ENCODE results near the gene DNMT3B.
A peak's percentile ranks its signal among the peaks of the same experiment; 100 is the strongest.

DNMT3B gene

GRCh38 chr20:32741151-32741550 is 21.0 kb upstream of the DNMT3B start:
- DNase-seq (ENCODE audit: low read depth): no peak
- H3K4me3 ChIP-seq (ENCODE audit: low read depth, low read length): no peak overlapping the region
- TF ChIP-seq, protein P1, sequence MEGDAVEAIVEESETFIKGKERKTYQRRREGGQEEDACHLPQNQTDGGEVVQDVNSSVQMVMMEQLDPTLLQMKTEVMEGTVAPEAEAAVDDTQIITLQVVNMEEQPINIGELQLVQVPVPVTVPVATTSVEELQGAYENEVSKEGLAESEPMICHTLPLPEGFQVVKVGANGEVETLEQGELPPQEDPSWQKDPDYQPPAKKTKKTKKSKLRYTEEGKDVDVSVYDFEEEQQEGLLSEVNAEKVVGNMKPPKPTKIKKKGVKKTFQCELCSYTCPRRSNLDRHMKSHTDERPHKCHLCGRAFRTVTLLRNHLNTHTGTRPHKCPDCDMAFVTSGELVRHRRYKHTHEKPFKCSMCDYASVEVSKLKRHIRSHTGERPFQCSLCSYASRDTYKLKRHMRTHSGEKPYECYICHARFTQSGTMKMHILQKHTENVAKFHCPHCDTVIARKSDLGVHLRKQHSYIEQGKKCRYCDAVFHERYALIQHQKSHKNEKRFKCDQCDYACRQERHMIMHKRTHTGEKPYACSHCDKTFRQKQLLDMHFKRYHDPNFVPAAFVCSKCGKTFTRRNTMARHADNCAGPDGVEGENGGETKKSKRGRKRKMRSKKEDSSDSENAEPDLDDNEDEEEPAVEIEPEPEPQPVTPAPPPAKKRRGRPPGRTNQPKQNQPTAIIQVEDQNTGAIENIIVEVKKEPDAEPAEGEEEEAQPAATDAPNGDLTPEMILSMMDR (IDR thresholded peaks at IDR 0.05; ENCODE audit: low read depth, low read length, missing control alignments): no peak

DNA sequence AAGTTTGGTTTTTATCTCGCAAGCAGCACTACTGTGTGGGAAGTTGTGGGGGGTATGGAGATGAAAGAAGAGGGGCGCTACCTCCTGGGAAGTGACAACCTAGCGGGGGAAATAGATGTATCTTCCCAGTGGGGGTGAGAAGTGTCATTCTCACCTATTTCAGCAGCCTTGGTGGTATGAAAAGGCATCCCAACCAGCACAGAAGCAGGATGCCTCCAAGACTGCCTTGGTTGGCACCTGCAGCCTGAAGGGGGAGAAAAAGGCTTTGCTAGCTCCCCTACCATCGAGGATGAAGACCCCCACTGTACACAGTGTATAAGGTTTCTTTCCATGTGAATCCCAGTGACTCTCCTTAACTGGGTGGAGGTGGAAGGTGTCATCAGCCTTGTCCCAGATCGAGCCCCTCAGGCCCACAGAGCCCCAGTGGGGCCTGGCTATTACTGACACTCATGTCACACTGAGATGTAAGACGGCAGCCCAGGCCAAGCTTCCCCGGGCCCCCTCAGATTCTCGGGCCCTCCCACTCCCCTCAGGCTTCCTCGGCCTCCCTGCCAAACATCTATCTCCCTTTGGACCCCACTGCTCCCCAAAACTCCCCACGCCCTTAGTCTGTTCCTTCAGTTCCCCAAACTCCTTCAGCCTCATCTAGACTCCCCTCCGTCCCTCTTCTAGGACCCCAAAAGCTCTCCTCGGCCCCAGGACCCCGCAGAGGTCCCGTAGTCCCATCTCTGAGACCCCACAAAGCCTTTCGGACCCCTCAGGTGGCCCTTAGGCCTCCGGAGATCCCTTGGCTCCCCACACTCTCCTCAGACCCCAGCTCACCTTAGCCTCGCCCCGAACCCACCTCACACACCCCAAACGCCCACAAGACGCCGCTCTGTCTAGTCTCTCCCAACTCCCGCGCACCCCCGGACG is 19.6 kb upstream of the DNMT3B start:
- peak overlapping the region; percentile 85 for H3K4me3 ChIP-seq (ENCODE audit: low read depth, low read length)
- TF ChIP-seq, protein P1 (IDR thresholded peaks at IDR 0.05; ENCODE audit: low read depth, low read length, missing control alignments): no peak
- no peak for DNase-seq (ENCODE audit: low read depth)

DNA sequence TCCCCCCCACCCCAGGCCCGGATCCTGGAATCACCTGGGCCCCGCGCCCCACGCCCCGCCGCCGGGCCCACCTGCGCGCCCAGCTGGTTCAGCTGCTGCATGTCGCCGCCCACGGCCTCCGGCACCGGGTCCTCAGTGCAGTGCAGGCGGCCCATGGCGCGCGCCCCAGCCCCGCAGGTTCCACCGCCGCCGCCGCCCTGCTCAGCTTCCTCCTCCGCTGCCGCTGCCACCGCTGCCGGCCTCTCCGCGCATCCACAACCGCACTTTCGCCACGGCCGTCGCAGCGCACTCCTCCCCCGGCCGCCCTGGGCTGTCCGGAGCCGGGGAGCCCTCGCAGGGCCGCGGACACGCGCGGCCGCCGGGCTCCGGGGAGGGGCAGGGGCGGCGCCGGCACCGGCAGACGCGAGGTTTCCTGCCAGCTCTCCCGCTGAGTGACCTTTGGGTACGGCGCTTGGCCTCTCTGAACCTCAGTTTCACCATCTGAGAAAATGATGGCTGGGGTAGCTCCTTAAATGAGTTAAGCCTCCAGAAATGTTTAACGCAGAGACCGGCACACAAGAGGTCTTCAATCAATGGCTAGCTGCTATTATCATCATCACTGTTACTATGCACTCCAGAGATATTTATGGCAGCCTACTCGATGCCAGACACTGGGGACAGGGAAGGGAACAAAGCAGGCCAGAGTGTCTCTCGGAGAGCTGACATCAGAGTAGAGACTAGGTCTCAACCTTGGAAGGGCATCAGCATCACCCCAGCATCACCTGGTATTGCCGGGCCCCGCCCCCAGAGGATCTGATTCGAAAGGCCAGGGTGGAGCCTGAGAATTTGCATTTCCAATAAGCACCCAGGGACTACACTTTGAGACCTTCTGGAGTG is 18.7 kb upstream of the DNMT3B start, which contains the start of gene COMMD7:
TSS of gene COMMD7 (minus strand) at position 231 of the 876 bp plus-strand sequence. CDS start at position 155, 76 bp downstream.
- TF ChIP-seq, protein P1 (IDR thresholded peaks at IDR 0.05; ENCODE audit: low read depth, low read length, missing control alignments): no peak
- H3K4me3 ChIP-seq (ENCODE audit: low read depth, low read length): peak within 1 kb of the TSS; percentile 85
- DNase-seq (ENCODE audit: low read depth): peak; percentile 49

- TF ChIP-seq, protein P1 (IDR thresholded peaks at IDR 0.05; ENCODE audit: low read depth, low read length, missing control alignments): no peak
- no peak for DNase-seq (ENCODE audit: low read depth)
- H3K4me3 ChIP-seq (ENCODE audit: low read depth, low read length): no peak overlapping the region
These were observed 12.1 kb upstream of the DNMT3B start for GRCh38 chr20:32749914-32750637.

DNA sequence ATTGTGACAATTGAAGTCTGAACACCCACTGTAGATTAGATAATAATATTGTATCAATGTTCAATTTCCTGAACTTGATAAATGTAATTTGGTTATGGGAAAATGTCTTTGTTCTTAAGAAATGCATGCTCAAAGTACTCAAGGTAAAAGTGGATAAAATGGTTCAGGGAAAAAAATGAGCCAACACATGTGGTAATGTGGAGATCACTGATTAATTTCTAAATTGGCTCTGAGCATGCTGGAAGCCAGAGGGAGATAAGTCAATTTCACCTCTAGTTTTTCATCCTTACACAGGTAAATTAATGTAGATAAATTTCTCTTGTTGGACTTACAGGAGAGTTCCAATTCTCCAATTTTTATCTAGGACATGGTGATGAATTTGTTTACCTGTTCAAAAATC is 10.9 kb upstream of the DNMT3B start:
- TF ChIP-seq, protein P1 (IDR thresholded peaks at IDR 0.05; ENCODE audit: low read depth, low read length, missing control alignments): no peak
- H3K4me3 ChIP-seq (ENCODE audit: low read depth, low read length): no peak overlapping the region
- DNase-seq (ENCODE audit: low read depth): no peak

DNA sequence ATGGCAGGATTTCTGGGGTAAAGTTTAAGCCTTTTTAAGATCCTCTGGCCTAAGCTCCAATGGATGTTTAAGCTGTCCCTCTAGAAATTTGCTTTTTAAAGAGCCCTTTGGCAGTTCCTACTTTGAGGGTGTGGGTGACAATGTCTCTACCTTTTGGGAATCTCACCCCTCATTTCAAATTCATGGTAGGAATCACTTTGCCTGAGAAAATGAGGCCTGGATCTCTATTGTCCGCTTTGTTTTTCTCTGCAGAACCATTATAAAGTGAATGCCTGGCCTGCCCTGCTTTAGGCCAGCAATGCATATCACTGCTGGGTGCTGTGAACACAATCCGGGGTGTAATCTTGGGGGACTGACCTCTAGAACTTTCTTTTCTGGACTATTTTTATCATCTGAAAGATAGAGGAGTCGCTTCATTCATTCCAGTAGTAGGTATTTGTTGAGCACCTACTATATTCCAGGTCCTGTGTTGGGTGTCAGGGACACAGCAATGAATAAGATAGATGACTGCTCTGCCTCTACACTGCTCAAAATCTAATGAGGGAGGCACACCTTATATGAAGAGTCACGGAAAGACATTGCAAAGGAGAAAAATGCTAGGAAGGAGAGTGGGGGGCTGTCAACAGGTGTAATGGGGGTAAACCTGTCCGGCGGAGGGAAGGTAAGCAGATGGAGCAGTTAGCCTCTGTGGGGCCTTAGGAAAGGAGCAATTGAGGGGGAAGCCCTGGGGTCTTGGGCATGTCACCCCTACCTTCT is 10.3 kb upstream of the DNMT3B start:
- no peak overlapping the region for H3K4me3 ChIP-seq (ENCODE audit: low read depth, low read length)
- no peak for DNase-seq (ENCODE audit: low read depth)
- TF ChIP-seq, protein P1 (IDR thresholded peaks at IDR 0.05; ENCODE audit: low read depth, low read length, missing control alignments): no peak

All from GM12864 (cell line).